Activated CD8-positive, alpha-beta memory T cell treated with anti-CD3 and anti-CD28 coated beads for 4 hours (primary cell): ENCODE measurements around the gene OR2F2.

Source experiments
- DNase-seq, 2 donors: peaks; one replicate each; pipeline ENCODE4 v3.0.0-alpha.2; 2020; ENCODE audit warnings: low read depth in 2 of 2

OR2F2 gene

GRCh38 chr7:143914938-143915652 is 19.9 kb upstream of the OR2F2 start:
- no peak for DNase-seq

GRCh38 chr7:143924851-143925250 is 10.2 kb upstream of the OR2F2 start:
- no peak for DNase-seq

GRCh38 chr7:143929224-143929920 is 5.7 kb upstream of the OR2F2 start:
- DNase-seq = no peak

GRCh38 chr7:143931739-143932138 is 3.3 kb upstream of the OR2F2 start:
- DNase-seq = no peak

- no peak for DNase-seq
These were observed 1.3 kb downstream of the OR2F2 start for GRCh38 chr7:143936087-143937009.

- no peak for DNase-seq
These were observed 3.6 kb downstream of the OR2F2 start for GRCh38 chr7:143938379-143939243.

GRCh38 chr7:143945423-143945822 is 10.4 kb downstream of the OR2F2 start:
- DNase-seq = no peak

- no peak for DNase-seq
These were observed 12.1 kb downstream of the OR2F2 start for GRCh38 chr7:143947111-143947510.

- DNase-seq = no peak
These were observed 13.7 kb downstream of the OR2F2 start for GRCh38 chr7:143948733-143949132.

GRCh38 chr7:143953421-143953820 is 18.4 kb downstream of the OR2F2 start:
- no peak for DNase-seq

GRCh38 chr7:143954135-143954534 is 19.1 kb downstream of the OR2F2 start:
- no peak for DNase-seq

GRCh38 chr7:143954544-143954943 is 19.5 kb downstream of the OR2F2 start, which contains the start of gene OR2F1:
Gene OR2F1, plus strand, starts transcription at chr7:143954844. Its CDS starts 5,127 bp downstream, at chr7:143959971.
- DNase-seq = no peak

- no peak for DNase-seq
These were observed 23.7 kb downstream of the OR2F2 start for GRCh38 chr7:143958781-143959180.

- DNase-seq = no peak
These were observed 26.0 kb downstream of the OR2F2 start for GRCh38 chr7:143960813-143961610.

GRCh38 chr7:143965280-143965679 is 30.2 kb downstream of the OR2F2 start:
- DNase-seq = no peak

- no peak for DNase-seq
These were observed 32.4 kb downstream of the OR2F2 start for GRCh38 chr7:143967398-143967797.

GRCh38 chr7:143973870-143974416 is 38.9 kb downstream of the OR2F2 start:
- DNase-seq = no peak

GRCh38 chr7:143974459-143974858 is 39.4 kb downstream of the OR2F2 start:
- no peak for DNase-seq

GRCh38 chr7:143975617-143976016 is 40.6 kb downstream of the OR2F2 start:
- DNase-seq = no peak

- DNase-seq = no peak
These were observed 43.6 kb downstream of the OR2F2 start for GRCh38 chr7:143978585-143978984.
